Measurements from ENCODE around the gene STAG3. TPM values are rescaled to one million over a fixed set of nuclear protein-coding genes. Genes with fewer than 3 reads are reported as not detected.

The STAG3 gene
- total and polyA plus RNA-seq, 2 experiments from 2014 or later = 1.0 to 4.8 TPM

DNA sequence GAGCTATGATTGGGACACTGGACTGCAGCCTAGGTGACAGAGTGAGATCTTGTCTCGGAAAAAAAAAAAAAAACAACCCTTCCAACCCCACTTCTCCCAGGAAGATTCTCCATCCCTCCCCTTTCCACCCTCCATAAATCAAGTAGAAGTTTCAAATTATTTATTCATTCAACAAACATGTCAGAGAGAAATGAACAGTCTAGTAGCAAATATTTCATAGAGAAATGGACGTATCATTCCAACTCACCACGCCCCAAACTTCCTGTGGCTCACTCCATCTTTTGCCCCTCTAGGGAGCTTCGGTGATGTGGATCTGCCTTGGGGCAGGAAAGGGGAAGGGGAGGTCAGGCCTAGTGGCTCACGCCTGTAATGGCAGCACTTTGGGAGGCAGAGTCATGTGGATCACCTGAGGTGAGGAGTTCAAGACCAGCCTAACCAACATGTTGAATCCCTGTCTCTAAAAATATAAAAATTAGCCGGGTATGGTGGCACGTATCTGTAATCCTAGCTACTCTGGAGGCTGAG, 18.6 kb upstream of the STAG3 start:
- H3K27me3 ChIP-seq = no peaks in the 10 kb centered on the region
- no peak for DNase-seq (ENCODE audit: low spot score)
- no peaks in the 10 kb centered on the region for H3K9me3 ChIP-seq (ENCODE audit: low read depth)
- no peaks in the 10 kb centered on the region for H3K9me2 ChIP-seq (replicated peaks; ENCODE audit: insufficient read depth)
- peaks cover 11% of the 10 kb centered on the region for H3K4me1 ChIP-seq (ENCODE audit: insufficient read depth)
- H2AFZ ChIP-seq = peak overlapping the region; percentile 80
- TF ChIP-seq, protein P1, sequence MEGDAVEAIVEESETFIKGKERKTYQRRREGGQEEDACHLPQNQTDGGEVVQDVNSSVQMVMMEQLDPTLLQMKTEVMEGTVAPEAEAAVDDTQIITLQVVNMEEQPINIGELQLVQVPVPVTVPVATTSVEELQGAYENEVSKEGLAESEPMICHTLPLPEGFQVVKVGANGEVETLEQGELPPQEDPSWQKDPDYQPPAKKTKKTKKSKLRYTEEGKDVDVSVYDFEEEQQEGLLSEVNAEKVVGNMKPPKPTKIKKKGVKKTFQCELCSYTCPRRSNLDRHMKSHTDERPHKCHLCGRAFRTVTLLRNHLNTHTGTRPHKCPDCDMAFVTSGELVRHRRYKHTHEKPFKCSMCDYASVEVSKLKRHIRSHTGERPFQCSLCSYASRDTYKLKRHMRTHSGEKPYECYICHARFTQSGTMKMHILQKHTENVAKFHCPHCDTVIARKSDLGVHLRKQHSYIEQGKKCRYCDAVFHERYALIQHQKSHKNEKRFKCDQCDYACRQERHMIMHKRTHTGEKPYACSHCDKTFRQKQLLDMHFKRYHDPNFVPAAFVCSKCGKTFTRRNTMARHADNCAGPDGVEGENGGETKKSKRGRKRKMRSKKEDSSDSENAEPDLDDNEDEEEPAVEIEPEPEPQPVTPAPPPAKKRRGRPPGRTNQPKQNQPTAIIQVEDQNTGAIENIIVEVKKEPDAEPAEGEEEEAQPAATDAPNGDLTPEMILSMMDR (IDR thresholded peaks at IDR 0.05; ENCODE audit: poor library complexity) = no peak
- TF ChIP-seq EZH2phosphoT487 (IDR thresholded peaks at IDR 0.05; ENCODE audit: low read depth, severe bottlenecking, unreplicated experiment) (no peak), EZH2 (IDR thresholded peaks at IDR 0.05; ENCODE audit: borderline replicate concordance) (no peak)
- H3K27ac ChIP-seq = peak overlapping the region; percentile 79
- no peaks in the 10 kb centered on the region for H4K20me1 ChIP-seq (ENCODE audit: insufficient read depth, poor library complexity, severe bottlenecking)
- H3K79me2 ChIP-seq = peaks cover 12% of the 10 kb centered on the region
- peak overlapping the region; percentile 100 for H3K4me2 ChIP-seq
- WGBS (ENCODE audit: low lambda C conversion rate, missing lambda C conversion rate) = 90% methylated on average over 7 of the region's 7 CpGs
- peak overlapping the region; percentile 96 for H3K4me3 ChIP-seq
- H3K36me3 ChIP-seq (replicated peaks; ENCODE audit: insufficient read depth, low read depth) = no peaks in the 10 kb centered on the region

DNA sequence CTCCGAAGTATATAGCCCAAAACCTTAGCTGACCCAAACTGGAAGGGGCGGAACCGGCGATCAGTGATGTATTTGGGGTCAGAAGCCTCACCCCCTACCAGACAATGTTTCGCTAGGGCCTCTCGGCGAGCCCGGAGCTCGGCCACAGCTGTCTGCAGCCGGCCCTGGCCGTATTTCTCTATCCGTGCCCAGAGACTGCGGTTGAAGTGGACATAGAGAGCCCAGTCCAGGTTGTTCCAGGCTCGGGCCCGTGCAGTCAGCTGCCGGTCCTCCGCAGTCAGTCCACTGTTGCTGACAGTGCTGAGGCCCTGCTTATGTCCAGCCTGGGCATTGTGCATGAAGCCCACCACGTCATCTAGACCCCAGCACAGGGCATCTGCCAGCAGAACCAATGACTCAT, 17.7 kb upstream of the STAG3 start:
- Histone ChIP-seq H3K4me3 (no peak overlapping the region), H3K9me3 (ENCODE audit: low read depth) (no peaks in the 10 kb centered on the region), H4K20me1 (ENCODE audit: insufficient read depth, poor library complexity, severe bottlenecking) (no peaks in the 10 kb centered on the region), H3K27ac (no peak overlapping the region), H3K4me1 (ENCODE audit: insufficient read depth) (peaks cover 11% of the 10 kb centered on the region), H3K9me2 (replicated peaks; ENCODE audit: insufficient read depth) (no peaks in the 10 kb centered on the region), H2AFZ (no peak overlapping the region), H3K4me2 (no peak overlapping the region), H3K79me2 (peaks cover 12% of the 10 kb centered on the region), H3K27me3 (no peaks in the 10 kb centered on the region), H3K36me3 (replicated peaks; ENCODE audit: insufficient read depth, low read depth) (no peaks in the 10 kb centered on the region)
- 96% methylated on average over 18 of the region's 18 CpGs for WGBS (ENCODE audit: low lambda C conversion rate, missing lambda C conversion rate)
- no peak for DNase-seq (ENCODE audit: low spot score)
- TF ChIP-seq, protein P1 (IDR thresholded peaks at IDR 0.05; ENCODE audit: poor library complexity) = no peak
- TF ChIP-seq EZH2 (IDR thresholded peaks at IDR 0.05; ENCODE audit: borderline replicate concordance) (no peak), EZH2phosphoT487 (IDR thresholded peaks at IDR 0.05; ENCODE audit: low read depth, severe bottlenecking, unreplicated experiment) (no peak)

DNA sequence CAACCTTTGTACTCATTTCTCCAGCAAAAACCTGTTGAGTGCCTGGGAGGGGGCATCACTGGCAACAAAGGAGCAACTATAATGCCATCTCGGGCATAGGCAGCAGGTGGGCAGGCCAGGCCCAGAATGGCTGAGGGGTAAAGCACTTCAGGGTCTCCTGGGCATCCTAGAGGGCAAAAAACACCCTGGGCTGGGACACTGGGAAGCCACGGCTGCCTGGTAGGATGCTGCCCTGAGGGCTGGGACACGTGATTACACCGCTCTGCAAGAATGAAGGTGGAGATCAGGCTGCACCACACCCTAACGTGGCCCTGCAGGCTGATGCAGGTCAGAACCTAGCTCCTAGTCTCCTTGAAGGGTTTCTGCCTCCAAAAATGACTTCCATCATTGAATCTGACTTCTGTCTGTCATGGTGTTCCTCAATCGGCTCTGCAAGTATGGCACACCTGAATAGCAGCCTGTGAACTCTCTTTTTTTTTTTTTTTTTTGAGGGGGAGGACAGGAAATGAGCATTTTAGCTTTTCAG, 14.6 kb upstream of the STAG3 start:
- TF ChIP-seq, protein P1 (IDR thresholded peaks at IDR 0.05; ENCODE audit: poor library complexity) = no peak
- TF ChIP-seq EZH2phosphoT487 (IDR thresholded peaks at IDR 0.05; ENCODE audit: low read depth, severe bottlenecking, unreplicated experiment) (no peak), EZH2 (IDR thresholded peaks at IDR 0.05; ENCODE audit: borderline replicate concordance) (no peak)
- H3K27ac ChIP-seq = no peak overlapping the region
- H3K4me1 ChIP-seq (ENCODE audit: insufficient read depth) = peaks cover 9% of the 10 kb centered on the region
- peak; percentile 51 for DNase-seq (ENCODE audit: low spot score)
- 52% methylated on average over 6 of the region's 6 CpGs for WGBS (ENCODE audit: low lambda C conversion rate, missing lambda C conversion rate)
- H4K20me1 ChIP-seq (ENCODE audit: insufficient read depth, poor library complexity, severe bottlenecking) = no peaks in the 10 kb centered on the region
- H3K4me2 ChIP-seq = no peak overlapping the region
- H3K79me2 ChIP-seq = peaks cover 3% of the 10 kb centered on the region
- no peaks in the 10 kb centered on the region for H3K36me3 ChIP-seq (replicated peaks; ENCODE audit: insufficient read depth, low read depth)
- no peak overlapping the region for H2AFZ ChIP-seq
- H3K27me3 ChIP-seq = peaks cover 3% of the 10 kb centered on the region
- no peaks in the 10 kb centered on the region for H3K9me3 ChIP-seq (ENCODE audit: low read depth)
- no peak overlapping the region for H3K4me3 ChIP-seq
- H3K9me2 ChIP-seq (replicated peaks; ENCODE audit: insufficient read depth) = no peaks in the 10 kb centered on the region
